ENCODE measurements around the gene IKZF3.

GRCh38 chr17:39871801-39872200 lies 7.7 kb upstream of the IKZF3 start:
- TF ChIP-seq POLR2A (IDR thresholded peaks at IDR 0.05; ENCODE audit: low read depth, low read length) (no peak), SPI1 (IDR thresholded peaks at IDR 0.05; ENCODE audit: low read depth, low read length) (no peak), TAF1 (IDR thresholded peaks at IDR 0.05; ENCODE audit: low read depth, low read length) (no peak), POLR2AphosphoS5 (IDR thresholded peaks at IDR 0.05; ENCODE audit: low read depth, low read length) (no peak), PAX5 (IDR thresholded peaks at IDR 0.05; ENCODE audit: insufficient read depth, low read length, severe bottlenecking) (no peak)

Data from GM12891 (cell line).